Activated CD4-positive, alpha-beta T cell treated with anti-CD3 and anti-CD28 coated beads, Interleukin-10, Interleukin-2, amounts not matched to agents 100 ng/mL and 50 ng/mL, durations not matched to agents 16 hours and 8 hours (primary cell): ENCODE results near the gene DBT.
"Not testable (repeated sequence)": the region's sequence is repeated elsewhere in the genome, so short reads cannot be mapped to it uniquely, and the experiment has no call there.

ENCODE experiments used
- DNase-seq: peaks from one replicate; pipeline ENCODE4 v3.0.0-alpha.2; 2020

DBT gene

GRCh38 chr1:100249537-100250257, at the start of gene DBT:
TSS of gene DBT (minus strand) at chr1:100249834. CDS start at chr1:100249820, 14 bp downstream.
- peak; percentile 97 for DNase-seq

- no peak for DNase-seq
These were observed 48.9 kb upstream of the DBT start for GRCh38 chr1:100298512-100298911.

GRCh38 chr1:100296997-100297396, 47.4 kb upstream of the DBT start:
- not testable (repeated sequence) for DNase-seq

GRCh38 chr1:100296140-100296539, 46.5 kb upstream of the DBT start:
- DNase-seq = no peak

GRCh38 chr1:100292711-100293110, 43.1 kb upstream of the DBT start:
- peak; percentile 37 for DNase-seq

- DNase-seq = no peak
These were observed 40.7 kb upstream of the DBT start for GRCh38 chr1:100290291-100290690.

GRCh38 chr1:100287162-100287561, 37.5 kb upstream of the DBT start:
- DNase-seq = no peak

GRCh38 chr1:100284591-100284990, 35.0 kb upstream of the DBT start:
- no peak for DNase-seq

GRCh38 chr1:100279954-100280682, 30.5 kb upstream of the DBT start:
- DNase-seq = no peak

GRCh38 chr1:100279358-100279923, 29.8 kb upstream of the DBT start:
- DNase-seq = no peak

GRCh38 chr1:100277866-100278265, 28.2 kb upstream of the DBT start:
- peak; percentile 22 for DNase-seq

- DNase-seq = no peak
These were observed 18.6 kb upstream of the DBT start for GRCh38 chr1:100268202-100268601.

- DNase-seq = no peak
These were observed 17.6 kb upstream of the DBT start for GRCh38 chr1:100267284-100267683.

GRCh38 chr1:100266741-100267140, 17.1 kb upstream of the DBT start:
- DNase-seq = peak; percentile 59

- DNase-seq = peak; percentile 98
These were observed 16.5 kb upstream of the DBT start, which contains the start of gene RTCA for GRCh38 chr1:100265931-100266740. TSS of gene RTCA (plus strand) at chr1:100266216. CDS start at chr1:100266376, 160 bp downstream.

- DNase-seq = peak; percentile 30
These were observed 15.9 kb upstream of the DBT start for GRCh38 chr1:100265562-100265930.

- DNase-seq = not testable (repeated sequence)
These were observed 14.4 kb upstream of the DBT start for GRCh38 chr1:100264081-100264480.

GRCh38 chr1:100261686-100262085, 12.1 kb upstream of the DBT start:
- no peak for DNase-seq

- DNase-seq = not testable (repeated sequence)
These were observed 8.8 kb upstream of the DBT start for GRCh38 chr1:100258427-100258826.

- DNase-seq = not testable (repeated sequence)
These were observed 6.6 kb upstream of the DBT start for GRCh38 chr1:100256273-100256672.

GRCh38 chr1:100253552-100253951, 3.9 kb upstream of the DBT start:
- no peak for DNase-seq

- no peak for DNase-seq
These were observed 3.3 kb upstream of the DBT start for GRCh38 chr1:100252901-100253300.

GRCh38 chr1:100250807-100251206, 1.2 kb upstream of the DBT start:
- no peak for DNase-seq
